HG02571 (cell line): ENCODE results near the gene BCAN.

ENCODE experiments used
- ATAC-seq: cut with Tn5 transposase; IDR thresholded peaks from one replicate; pipeline ENCODE4 v1.9.1; 2021; ENCODE audit warnings: mild to moderate bottlenecking, moderate library complexity; ENCODE audit not compliant: unreplicated experiment

BCAN gene

GRCh38 chr1:156643049-156643777 lies 1.3 kb downstream of the BCAN start:
- ATAC-seq: no peak

GRCh38 chr1:156643778-156644092 lies 1.8 kb downstream of the BCAN start:
- ATAC-seq: no peak

- no peak for ATAC-seq
These were observed 2.2 kb downstream of the BCAN start for GRCh38 chr1:156644146-156644545.

- ATAC-seq: no peak
These were observed 2.7 kb downstream of the BCAN start for GRCh38 chr1:156644640-156645039.

- ATAC-seq: no peak
These were observed 3.1 kb downstream of the BCAN start for GRCh38 chr1:156645056-156645455.

GRCh38 chr1:156645666-156646065 lies 3.7 kb downstream of the BCAN start:
- ATAC-seq: no peak

- ATAC-seq: no peak
These were observed 4.9 kb downstream of the BCAN start for GRCh38 chr1:156646738-156647211.

GRCh38 chr1:156647351-156647750 lies 5.4 kb downstream of the BCAN start:
- no peak for ATAC-seq

- no peak for ATAC-seq
These were observed 6.6 kb downstream of the BCAN start for GRCh38 chr1:156648496-156648895.

GRCh38 chr1:156648951-156649350 lies 7.0 kb downstream of the BCAN start:
- no peak for ATAC-seq

GRCh38 chr1:156652131-156652991 lies 10.4 kb downstream of the BCAN start:
- ATAC-seq: no peak

GRCh38 chr1:156652992-156653355 lies 11.1 kb downstream of the BCAN start:
- ATAC-seq: no peak

- no peak for ATAC-seq
These were observed 12.8 kb downstream of the BCAN start for GRCh38 chr1:156654700-156655099.

- ATAC-seq: no peak
These were observed 13.4 kb downstream of the BCAN start for GRCh38 chr1:156655151-156655903.

- no peak for ATAC-seq
These were observed 14.1 kb downstream of the BCAN start for GRCh38 chr1:156655904-156656516.

- ATAC-seq: no peak
These were observed 15.2 kb downstream of the BCAN start for GRCh38 chr1:156656806-156657740.

- no peak for ATAC-seq
These were observed 15.9 kb downstream of the BCAN start for GRCh38 chr1:156657741-156658319.

GRCh38 chr1:156658496-156658895 lies 16.6 kb downstream of the BCAN start:
- no peak for ATAC-seq

- ATAC-seq: no peak
These were observed 17.1 kb downstream of the BCAN start for GRCh38 chr1:156658945-156659574.
